Measurements from ENCODE around the gene MAP7D3. TPM values are rescaled to one million over a fixed set of nuclear protein-coding genes. Genes with fewer than 3 reads are reported as not detected.

MAP7D3 gene
- total and polyA plus RNA-seq, 2 of the 4 experiments (the other 2 are of a cell fraction) = 10.0 to 23.8 TPM

- Histone ChIP-seq H3K27me3 (ENCODE audit: control insufficient read depth, insufficient read depth, low read length) (no peaks in the 10 kb centered on the region), H3K9me1 (ENCODE audit: insufficient read depth, low read length) (no peaks in the 10 kb centered on the region), H2BK20ac (ENCODE audit: low read depth, low read length) (no peak overlapping the region), H2AK5ac (ENCODE audit: low read depth, low read length) (no peak overlapping the region), H2AFZ (replicated peaks; ENCODE audit: low read length, poor library complexity) (no peak overlapping the region), H3K9me3 (ENCODE audit: control insufficient read depth, insufficient read depth, low read length) (no peaks in the 10 kb centered on the region), H3K14ac (replicated peaks; ENCODE audit: low read depth, low read length) (no peak overlapping the region), H4K91ac (ENCODE audit: insufficient read depth, low read depth, low read length) (no peak overlapping the region), H4K20me1 (ENCODE audit: insufficient read depth, low read length) (no peaks in the 10 kb centered on the region), H3K18ac (ENCODE audit: low read depth, low read length) (no peak overlapping the region), H3K9ac (ENCODE audit: low read depth, low read length) (no peak overlapping the region), H2BK5ac (ENCODE audit: low read depth, low read length, poor library complexity, severe bottlenecking) (no peak overlapping the region), H2AK9ac (replicated peaks; ENCODE audit: low read depth, low read length, poor library complexity) (no peak overlapping the region), H3K56ac (ENCODE audit: extremely low read depth, insufficient read depth, low read length) (no peak overlapping the region), H3K4me3 (ENCODE audit: insufficient read depth, low read depth, low read length) (no peak overlapping the region), H3K4me1 (ENCODE audit: control insufficient read depth, insufficient read depth, low read length) (peaks cover 4% of the 10 kb centered on the region; the same call in 1 of the 2 replicates), H3K4ac (ENCODE audit: low read depth, low read length) (no peak overlapping the region), H4K5ac (ENCODE audit: low read depth, low read length) (no peak overlapping the region), H3K36me3 (ENCODE audit: control insufficient read depth, insufficient read depth, low read length) (peaks cover 11% of the 10 kb centered on the region), H3K79me1 (ENCODE audit: low read depth in 1 of 2, low read length in 2 of 2) (0 out of 4 replicates have a peak, but pooled peaks cover 0 to 4% of the 10 kb centered on the region in 2 experiments), H3K27ac (ENCODE audit: insufficient read depth, low read length) (no peak overlapping the region), H2BK120ac (ENCODE audit: low read depth, low read length) (no peak overlapping the region), H3K23ac (ENCODE audit: low read depth, low read length) (no peak overlapping the region), H2BK15ac (ENCODE audit: low read depth, low read length) (no peak overlapping the region), H3K4me2 (ENCODE audit: low read depth, low read length) (no peak overlapping the region), H4K8ac (ENCODE audit: low read depth in 2 of 2, low read length in 2 of 2) (no peak overlapping the region)
- dilution Hi-C loops (cut with HindIII; ENCODE audit: low sequenced_read_pairs, unreplicated experiment) (no loop called here), in situ Hi-C loops (cut with MboI; ENCODE audit: low sequenced_read_pairs) (no loop called here), intact Hi-C loops (cut with micrococcal nuclease) (no loop called here)
- ChIA-PET CTCF (interaction anchor here (0.5 kb wide), 1 partner anchor 265 kb away, joined by 3 read pairs; no protein-coding TSS in a partner anchor), POLR2A (ENCODE audit: unreplicated experiment) (no interaction called here)
- TF ChIP-seq NFE2L2 (IDR thresholded peaks at IDR 0.05; ENCODE audit: low read depth, low read length) (no peak), RAD21 (IDR thresholded peaks at IDR 0.05; ENCODE audit: low read length) (no peak), MAFK (IDR thresholded peaks at IDR 0.05; ENCODE audit: low read depth, low read length) (no peak), RFX5 (IDR thresholded peaks at IDR 0.05; ENCODE audit: low read depth, low read length) (no peak), RCOR1 (IDR thresholded peaks at IDR 0.05; ENCODE audit: insufficient replicate concordance, low read length) (no peak), SMC3 (IDR thresholded peaks at IDR 0.05; ENCODE audit: low read depth, low read length) (no peak), CEBPB (IDR thresholded peaks at IDR 0.05; ENCODE audit: low read depth, low read length) (no peak), POLR2A (IDR thresholded peaks at IDR 0.05; ENCODE audit: low read depth, low read length) (no peak), BHLHE40 (IDR thresholded peaks at IDR 0.05; ENCODE audit: low read depth, low read length) (no peak), MAZ (IDR thresholded peaks at IDR 0.05; ENCODE audit: borderline replicate concordance, low read depth, low read length) (no peak)
- TF ChIP-seq, protein P1, sequence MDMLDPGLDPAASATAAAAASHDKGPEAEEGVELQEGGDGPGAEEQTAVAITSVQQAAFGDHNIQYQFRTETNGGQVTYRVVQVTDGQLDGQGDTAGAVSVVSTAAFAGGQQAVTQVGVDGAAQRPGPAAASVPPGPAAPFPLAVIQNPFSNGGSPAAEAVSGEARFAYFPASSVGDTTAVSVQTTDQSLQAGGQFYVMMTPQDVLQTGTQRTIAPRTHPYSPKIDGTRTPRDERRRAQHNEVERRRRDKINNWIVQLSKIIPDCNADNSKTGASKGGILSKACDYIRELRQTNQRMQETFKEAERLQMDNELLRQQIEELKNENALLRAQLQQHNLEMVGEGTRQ (IDR thresholded peaks at IDR 0.05; ENCODE audit: low read depth, low read length) = no peak
- TF ChIP-seq, protein P2, sequence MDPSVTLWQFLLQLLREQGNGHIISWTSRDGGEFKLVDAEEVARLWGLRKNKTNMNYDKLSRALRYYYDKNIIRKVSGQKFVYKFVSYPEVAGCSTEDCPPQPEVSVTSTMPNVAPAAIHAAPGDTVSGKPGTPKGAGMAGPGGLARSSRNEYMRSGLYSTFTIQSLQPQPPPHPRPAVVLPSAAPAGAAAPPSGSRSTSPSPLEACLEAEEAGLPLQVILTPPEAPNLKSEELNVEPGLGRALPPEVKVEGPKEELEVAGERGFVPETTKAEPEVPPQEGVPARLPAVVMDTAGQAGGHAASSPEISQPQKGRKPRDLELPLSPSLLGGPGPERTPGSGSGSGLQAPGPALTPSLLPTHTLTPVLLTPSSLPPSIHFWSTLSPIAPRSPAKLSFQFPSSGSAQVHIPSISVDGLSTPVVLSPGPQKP (IDR thresholded peaks at IDR 0.05; ENCODE audit: borderline replicate concordance, low read depth, low read length) = no peak
- TF ChIP-seq, protein P3, sequence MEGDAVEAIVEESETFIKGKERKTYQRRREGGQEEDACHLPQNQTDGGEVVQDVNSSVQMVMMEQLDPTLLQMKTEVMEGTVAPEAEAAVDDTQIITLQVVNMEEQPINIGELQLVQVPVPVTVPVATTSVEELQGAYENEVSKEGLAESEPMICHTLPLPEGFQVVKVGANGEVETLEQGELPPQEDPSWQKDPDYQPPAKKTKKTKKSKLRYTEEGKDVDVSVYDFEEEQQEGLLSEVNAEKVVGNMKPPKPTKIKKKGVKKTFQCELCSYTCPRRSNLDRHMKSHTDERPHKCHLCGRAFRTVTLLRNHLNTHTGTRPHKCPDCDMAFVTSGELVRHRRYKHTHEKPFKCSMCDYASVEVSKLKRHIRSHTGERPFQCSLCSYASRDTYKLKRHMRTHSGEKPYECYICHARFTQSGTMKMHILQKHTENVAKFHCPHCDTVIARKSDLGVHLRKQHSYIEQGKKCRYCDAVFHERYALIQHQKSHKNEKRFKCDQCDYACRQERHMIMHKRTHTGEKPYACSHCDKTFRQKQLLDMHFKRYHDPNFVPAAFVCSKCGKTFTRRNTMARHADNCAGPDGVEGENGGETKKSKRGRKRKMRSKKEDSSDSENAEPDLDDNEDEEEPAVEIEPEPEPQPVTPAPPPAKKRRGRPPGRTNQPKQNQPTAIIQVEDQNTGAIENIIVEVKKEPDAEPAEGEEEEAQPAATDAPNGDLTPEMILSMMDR (conservative IDR thresholded peaks at IDR 0.05; ENCODE audit: low read depth, low read length) = no peak
- WGBS, 2 experiments (ENCODE audit: extremely low coverage in 2 of 2, insufficient read length in 1 of 2) = no CpG with 5 or more reads among the region's 3 CpGs
- ATAC-seq (ENCODE audit: low read depth) (no peak), DNase-seq (no peak)
- BruUV-seq (replicated peaks) = no TSS peak
Measured at GRCh38 chrX:136228839-136229207, 22.4 kb downstream of the MAP7D3 start.
